Hair follicular keratinocyte (primary cell): ENCODE measurements around the gene SEZ6. TPM values are rescaled to one million over a fixed set of nuclear protein-coding genes. Genes with fewer than 3 reads are reported as not detected.

ENCODE experiments used
- total RNA-seq: library from RNA; depleted of rRNA; stranded (reverse); fragments of >200 nt; gene quantifications from 2 replicates; pipeline ENCODE4 v1.2.3, GENCODE V29; 2015

Gene SEZ6, protein sequence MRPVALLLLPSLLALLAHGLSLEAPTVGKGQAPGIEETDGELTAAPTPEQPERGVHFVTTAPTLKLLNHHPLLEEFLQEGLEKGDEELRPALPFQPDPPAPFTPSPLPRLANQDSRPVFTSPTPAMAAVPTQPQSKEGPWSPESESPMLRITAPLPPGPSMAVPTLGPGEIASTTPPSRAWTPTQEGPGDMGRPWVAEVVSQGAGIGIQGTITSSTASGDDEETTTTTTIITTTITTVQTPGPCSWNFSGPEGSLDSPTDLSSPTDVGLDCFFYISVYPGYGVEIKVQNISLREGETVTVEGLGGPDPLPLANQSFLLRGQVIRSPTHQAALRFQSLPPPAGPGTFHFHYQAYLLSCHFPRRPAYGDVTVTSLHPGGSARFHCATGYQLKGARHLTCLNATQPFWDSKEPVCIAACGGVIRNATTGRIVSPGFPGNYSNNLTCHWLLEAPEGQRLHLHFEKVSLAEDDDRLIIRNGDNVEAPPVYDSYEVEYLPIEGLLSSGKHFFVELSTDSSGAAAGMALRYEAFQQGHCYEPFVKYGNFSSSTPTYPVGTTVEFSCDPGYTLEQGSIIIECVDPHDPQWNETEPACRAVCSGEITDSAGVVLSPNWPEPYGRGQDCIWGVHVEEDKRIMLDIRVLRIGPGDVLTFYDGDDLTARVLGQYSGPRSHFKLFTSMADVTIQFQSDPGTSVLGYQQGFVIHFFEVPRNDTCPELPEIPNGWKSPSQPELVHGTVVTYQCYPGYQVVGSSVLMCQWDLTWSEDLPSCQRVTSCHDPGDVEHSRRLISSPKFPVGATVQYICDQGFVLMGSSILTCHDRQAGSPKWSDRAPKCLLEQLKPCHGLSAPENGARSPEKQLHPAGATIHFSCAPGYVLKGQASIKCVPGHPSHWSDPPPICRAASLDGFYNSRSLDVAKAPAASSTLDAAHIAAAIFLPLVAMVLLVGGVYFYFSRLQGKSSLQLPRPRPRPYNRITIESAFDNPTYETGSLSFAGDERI
- not detected in 2 replicates for total RNA-seq

GRCh38 chr17:29005936-29006511 is at the start of gene SEZ6:
TSS of gene SEZ6 (minus strand) at chr17:29006033. CDS start at chr17:29005869, 164 bp downstream.

GRCh38 chr17:29042679-29043538 is 37.1 kb upstream of the SEZ6 start, which contains the start of gene PIPOX:
TSS of gene PIPOX (plus strand) at chr17:29043141. CDS start at chr17:29043226, 85 bp downstream.

DNA sequence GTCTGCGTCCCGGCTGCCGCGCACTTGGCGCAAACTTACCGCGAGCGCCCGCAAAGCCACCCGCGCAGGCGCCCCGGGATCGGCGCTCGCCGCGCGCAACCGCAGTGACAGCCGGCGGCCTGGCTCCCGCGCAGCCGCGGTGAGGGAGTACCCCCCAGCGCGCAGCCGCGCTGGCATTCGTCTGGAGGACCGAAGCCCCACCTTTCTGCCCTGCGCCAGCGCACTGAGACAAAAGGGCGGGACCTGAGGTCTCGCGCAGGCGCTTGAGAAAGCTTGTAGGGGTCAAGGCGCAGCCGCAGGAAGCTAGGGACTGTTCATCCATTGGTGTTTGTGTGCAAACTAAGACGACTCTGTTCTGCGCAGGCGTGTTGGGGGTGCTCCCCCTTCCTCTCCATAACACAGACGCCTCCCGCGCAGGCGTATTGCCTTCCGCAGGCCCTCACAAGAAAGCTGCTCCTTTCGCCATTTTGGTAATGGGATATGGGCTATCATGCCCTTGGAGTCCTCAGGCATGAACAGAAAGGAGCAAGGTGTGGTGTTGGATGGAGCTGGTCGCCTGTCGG is 54.3 kb downstream of the SEZ6 start, which contains the start of gene PHF12:
Gene PHF12, minus strand, starts transcription at position 91 of the 563 bp plus-strand sequence. CDS start 558 bp downstream, outside the sequence.

Other genes with a start within 250 kb of the SEZ6 start
- 8.7 and 9.3 TPM in 2 replicates for gene FAM222B, start 163.2 kb downstream of the SEZ6 start, total RNA-seq
- gene ERAL1, start 151.0 kb downstream of the SEZ6 start, total RNA-seq = 43.0 and 78.7 TPM in 2 replicates
- 94.7 and 97.4 TPM in 2 replicates for gene FLOT2, start 108.3 kb downstream of the SEZ6 start, total RNA-seq
- gene DHRS13, start 103.0 kb downstream of the SEZ6 start, total RNA-seq = 7.7 and 12.0 TPM in 2 replicates
- 7.8 and 14.0 TPM in 2 replicates for gene PHF12, start 54.5 kb downstream of the SEZ6 start, total RNA-seq
- 0.23 and 0.39 TPM in 2 replicates for gene PIPOX, start 37.1 kb upstream of the SEZ6 start, total RNA-seq
- gene MYO18A, start 174.4 kb upstream of the SEZ6 start, total RNA-seq = 37.2 and 49.7 TPM in 2 replicates
- not detected in 2 replicates for gene CRYBA1, start 240.8 kb upstream of the SEZ6 start, total RNA-seq